CD4-positive, alpha-beta T cell treated with Interleukin-2 at 100 ng/mL for 4 hours (primary cell): ENCODE results near the gene SORCS1.

Source experiments
- DNase-seq: peaks from one replicate; pipeline ENCODE4 v3.0.0-alpha.2; 2020; ENCODE audit warnings: low spot score

Gene SORCS1

DNA sequence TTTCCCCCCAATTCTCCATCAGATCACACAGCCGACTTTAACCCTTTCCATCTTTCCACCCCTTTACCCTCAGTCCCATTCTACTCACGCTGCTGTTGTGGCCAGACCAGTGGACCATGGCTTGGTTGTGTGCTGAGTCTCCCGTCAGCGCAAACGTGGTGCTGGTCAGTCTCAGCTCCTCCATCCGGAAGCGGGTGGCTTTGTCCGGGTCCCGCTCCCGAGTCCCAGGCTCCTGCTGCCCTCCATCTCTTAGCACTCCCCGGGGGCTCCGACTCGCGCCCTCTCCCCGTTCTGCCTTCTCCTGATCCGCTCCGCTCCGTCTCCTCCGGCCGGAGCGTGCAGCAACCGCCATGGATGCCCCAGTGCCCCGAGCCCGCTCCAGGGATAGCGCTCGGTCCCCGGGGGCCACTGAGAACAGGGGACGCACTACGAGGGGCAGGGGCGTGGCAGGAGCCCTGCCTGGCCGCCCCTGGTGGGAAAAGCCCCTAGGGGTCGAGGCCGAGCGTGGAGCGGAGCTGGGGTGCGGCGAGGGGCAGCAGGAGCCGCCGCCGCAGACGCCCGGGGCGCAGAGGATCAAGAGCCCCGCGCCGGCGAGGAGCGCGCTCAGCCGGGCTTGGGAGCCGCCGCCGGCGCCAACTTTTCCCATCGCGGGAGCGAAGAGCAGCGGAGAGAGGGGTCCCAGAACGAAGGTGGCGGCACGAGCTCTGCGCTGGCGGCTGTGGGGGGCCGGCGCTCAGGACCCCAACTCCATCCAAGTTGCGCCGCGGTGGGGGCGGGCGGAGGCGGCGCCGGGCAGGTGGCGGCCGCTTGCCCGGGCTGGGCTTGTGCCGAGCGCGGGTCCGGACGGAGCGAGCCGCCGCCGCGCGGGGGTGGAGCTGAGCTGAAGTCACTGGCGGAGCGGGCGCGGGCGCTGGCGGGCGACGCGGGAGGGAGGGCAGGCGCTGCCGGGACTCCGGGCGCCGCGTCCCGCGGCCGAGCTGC, at the start of gene SORCS1:
Gene SORCS1, minus strand, starts transcription at position 826 of the 981 bp plus-strand sequence.
- no peak for DNase-seq

DNA sequence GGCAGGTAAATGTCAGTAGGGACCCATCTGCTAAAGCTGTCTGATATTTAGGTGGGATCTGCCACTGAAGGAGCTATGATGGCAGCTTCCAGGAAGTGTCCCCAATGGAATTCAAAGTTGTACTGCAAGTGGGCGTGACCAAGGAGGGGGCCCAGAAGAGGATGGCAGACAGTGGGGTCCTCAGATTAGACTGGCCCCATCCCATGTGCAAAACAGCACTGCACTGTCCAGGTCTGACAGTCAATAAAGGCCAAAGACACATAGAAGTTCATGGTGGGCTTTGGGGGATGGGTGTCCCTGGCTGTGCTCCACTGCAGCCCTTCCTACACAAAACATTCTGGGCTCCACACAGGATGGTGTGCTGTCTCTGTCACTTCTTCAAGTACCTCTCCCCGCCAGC, 49.8 kb upstream of the SORCS1 start:
- no peak for DNase-seq

DNA sequence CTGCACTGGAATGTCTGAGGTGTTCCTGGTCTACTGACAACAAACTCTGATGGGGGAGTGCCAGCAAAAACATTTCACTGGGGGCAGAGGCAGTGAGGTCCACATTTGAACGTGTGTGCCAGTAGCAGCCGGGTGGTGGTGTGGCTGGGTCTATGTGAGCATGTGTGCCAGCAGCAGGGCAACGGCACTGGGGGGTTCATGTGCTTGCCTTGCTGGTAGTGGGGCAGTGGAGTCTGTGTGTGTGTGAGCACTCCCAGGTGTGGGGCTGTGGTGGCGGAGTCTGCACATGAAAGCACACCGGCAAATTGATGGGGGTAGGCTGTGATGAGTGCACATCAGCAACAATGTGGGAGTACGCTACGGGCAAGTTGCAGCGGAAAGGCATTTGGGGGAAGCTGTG, 49.4 kb upstream of the SORCS1 start:
- DNase-seq: no peak

DNA sequence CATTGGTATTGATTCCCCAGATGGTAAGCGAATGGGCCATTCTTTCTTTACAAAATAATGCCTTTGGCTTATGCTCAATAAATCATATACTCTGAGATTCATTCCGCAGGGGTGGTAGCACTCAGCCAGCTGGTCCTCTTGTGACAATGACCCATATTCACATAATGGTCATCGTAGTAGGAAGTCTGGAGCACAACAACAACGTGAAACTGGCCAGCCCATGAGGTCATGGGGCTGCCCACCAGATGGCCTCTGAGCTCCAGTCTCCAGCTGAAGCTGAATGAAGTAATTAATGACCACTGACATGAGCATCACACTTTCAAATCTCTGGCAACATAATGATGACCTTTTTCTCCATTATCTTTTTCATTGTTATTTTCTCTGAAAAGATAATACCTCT, 42.3 kb upstream of the SORCS1 start:
- DNase-seq: no peak

DNA sequence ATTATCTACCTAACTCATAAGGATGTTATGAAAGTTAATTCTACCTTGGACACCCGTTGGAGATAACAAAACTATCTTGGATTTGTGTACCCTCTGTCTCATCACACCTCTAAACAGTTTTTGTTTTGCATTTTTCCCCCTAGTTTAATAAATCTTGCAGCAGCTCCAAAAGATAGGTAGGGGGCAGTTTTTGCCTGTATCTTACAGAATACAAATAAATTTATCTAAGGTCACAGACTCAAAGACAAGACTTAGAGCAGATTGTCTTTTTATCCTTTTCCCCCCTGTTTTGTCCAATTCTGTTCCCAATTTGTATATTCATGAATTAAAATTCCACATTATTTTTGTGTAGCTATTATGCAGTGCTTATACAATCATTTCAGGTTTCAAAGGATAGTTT, 5.0 kb upstream of the SORCS1 start:
- DNase-seq: no peak

DNA sequence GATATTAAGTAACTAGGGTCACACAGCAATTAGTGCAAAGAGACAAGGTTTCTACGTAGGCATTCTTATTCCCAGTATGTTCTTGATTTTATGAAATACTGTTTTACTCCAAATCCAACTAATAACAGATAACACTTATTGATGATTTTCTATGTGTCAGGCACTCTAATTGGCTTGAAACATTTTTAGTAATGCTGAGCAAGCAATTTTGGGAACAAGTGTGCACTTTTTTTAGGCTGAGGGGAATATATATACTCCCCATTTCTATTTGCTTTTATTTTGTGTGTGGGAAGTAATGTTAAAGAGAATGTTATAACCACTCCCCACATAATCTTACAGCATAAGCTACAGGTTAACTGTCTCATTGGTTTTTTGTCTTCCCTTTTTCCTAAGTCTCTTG, 4.2 kb upstream of the SORCS1 start:
- DNase-seq: no peak

DNA sequence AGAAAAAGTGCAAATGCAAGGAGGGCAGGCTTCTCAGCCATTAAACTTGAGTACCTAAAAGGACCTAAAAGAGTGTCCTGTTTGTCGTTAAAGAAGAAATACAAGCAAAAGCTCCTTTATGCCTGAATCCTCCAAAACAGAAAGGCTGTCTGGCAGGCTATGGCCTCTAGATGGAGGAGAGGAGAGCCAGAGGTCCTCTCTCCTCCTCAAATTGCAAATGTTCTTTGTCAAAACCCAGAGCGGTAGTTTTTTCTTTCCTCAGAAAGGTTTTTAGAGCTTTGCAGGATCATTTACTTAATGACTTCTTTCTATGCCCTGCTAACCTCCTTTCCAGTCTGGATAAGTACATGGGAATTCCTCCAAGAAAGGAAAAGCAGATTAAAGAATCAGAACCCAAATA, 1.9 kb upstream of the SORCS1 start:
- DNase-seq: no peak

DNA sequence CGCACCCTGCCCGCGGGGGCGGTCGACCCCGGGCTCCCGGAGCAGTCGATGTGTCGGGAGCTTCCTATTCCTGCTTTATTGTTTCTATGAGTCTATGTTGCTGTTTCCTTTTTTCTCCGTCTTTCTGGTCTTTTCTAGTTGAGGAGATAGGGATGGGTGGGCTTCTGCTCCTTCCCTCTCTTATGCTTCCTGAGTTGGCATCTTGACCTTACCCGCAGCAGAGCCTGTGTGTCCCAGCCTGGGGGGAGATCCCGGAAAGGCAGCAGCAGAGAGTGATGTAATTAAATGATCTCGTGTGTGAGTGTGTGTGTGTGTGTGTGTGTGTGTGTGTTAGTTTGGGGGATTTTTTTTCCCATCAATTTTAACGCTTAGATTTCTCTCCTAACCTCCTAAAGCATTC, 486 bp upstream of the SORCS1 start:
- DNase-seq: no peak

DNA sequence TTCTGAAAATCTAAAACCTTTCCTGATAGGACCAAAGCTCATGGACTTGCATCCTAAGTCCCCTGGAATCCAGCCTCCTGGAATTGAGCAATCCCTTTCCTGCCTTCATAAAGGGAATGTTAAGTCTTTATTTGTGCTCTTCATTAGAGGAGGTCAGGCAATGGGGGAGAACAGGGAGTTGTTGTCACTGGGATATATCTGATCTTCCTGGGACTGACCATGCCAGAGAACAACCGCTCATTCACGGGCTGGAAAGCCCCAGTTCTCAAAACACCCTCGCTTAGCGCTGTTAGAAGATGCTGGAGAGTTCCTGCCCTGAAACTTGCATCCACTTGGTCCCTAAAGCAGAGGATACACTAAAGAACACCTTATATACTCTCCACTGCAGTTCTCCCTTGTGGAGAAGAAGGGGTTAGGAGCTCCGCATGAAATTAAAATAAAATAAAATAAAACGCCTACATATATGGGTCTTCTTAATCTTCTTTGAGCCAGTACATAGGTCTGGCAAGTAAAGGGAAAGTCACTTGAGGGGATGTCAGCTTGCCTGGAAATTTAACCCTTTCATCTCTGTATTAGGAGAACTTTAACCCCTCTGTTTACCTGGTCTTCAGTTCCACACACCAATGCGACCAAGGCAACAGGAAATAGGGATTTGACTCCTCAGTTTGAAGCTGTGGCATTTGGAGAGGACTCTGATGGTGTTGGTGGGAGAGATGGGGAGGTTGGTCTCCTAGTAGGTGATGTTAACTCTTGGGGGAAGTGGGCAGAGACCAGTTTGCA, 1.2 kb downstream of the SORCS1 start:
- no peak for DNase-seq

DNA sequence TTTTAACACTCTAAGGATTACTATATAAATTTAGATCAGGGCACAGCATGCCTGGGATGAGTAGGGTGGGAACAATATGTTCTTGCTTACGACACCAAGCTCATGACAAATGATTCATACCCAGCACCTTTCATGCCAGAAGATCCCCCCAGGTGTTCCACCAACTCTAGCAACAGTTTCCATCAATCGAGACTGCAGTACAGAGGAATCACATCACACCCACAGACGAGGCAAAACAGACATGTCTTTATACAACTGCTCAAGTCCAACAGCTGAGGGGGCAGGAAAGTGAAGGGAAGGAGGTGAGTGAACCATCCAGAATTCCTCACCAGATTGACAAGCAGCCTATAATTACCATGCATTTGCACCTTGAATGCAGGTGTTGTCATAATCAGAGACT, 3.6 kb downstream of the SORCS1 start:
- no peak for DNase-seq

DNA sequence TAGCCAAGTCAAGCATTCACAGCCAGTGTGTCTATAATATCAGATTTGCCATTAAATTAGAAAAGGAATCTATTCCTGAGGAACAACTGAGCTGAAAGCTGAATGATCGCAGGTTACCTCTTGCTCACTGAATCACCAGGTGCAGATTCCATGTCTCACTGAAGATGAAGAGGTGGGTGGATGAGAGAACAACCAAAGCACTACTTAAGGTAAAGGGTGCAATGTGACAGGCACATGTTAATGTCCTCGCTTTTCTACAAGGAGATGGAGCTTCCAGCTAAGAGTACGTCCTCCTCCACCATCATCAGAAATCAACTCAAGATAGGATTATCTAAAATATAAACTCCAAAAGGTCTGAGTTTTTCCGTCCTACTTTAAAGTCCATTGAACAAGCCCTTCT, 4.6 kb downstream of the SORCS1 start:
- no peak for DNase-seq

DNA sequence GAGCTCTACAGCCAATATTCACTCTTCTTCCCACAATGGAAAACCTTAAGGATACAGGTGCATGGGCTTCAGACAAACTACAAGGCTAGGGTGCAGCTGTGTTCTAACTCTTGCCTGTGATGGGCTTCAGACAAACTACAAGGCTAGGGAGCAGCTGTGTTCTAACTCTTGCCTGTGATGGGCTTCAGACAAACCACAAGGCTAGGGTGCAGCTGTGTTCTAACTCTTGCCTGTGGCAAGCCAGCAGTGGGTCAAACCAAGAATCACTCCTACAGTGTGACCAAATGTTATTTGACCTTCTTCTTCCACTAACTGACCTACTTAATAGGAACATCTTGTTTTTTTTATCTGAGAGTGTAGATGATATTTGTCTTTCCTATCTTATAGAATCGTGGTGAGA, 7.4 kb downstream of the SORCS1 start:
- no peak for DNase-seq

DNA sequence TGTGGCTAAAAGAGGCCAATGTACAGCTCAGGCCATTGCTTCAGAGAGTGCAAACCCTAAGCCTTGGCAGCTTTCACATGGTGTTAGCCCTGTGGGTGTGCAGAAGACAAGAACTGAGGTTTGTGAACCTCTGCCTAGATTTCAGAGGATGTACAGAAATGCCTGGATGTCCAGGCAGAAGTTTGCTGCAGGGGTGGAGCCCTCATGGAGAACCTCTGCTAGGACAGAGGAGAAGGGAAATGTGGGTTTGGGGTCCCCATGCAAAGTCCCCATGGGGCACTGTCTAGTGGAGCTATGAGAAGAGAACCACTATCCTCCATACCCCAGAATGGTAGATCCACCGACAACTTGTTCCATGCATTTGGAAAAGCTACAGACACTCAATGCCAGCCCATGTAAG, 12.4 kb downstream of the SORCS1 start:
- no peak for DNase-seq

DNA sequence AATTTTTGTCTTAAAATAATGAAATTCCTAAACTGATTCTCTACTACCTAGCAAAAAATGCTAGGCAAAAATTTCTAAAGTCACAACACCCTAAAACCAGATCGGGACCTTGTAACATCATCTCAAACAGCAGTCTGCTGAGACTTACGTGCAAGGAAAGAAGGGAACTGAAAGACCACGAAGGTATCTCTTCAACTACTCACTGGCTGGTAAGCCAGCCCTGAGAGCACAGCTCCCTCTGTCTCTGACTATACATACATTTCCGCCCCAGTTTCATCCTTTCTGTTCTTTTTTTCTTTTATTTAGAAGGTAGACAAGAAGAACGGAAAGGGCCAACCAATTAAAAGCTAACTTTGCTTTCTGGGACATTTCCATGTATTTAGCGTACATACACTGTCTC, 15.6 kb downstream of the SORCS1 start:
- DNase-seq: no peak

DNA sequence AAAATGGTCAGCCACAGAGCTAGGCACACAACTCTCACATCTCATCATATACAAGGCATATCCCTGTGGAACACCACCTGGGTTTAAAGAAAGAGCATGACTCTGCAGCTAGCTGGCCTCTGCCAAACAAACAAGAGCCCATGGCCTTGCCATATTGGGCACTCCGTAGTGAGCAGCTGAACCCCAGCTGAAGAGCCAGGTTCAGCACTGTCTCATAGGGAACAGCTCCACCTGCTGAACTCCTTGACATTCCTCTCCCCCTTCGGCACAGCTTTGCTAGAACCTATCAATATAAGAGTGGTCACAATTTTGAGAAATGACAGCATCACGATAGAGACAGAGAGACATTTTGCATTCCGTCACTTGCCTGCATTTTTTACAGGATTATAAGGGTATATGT, 20.0 kb downstream of the SORCS1 start:
- DNase-seq: no peak

DNA sequence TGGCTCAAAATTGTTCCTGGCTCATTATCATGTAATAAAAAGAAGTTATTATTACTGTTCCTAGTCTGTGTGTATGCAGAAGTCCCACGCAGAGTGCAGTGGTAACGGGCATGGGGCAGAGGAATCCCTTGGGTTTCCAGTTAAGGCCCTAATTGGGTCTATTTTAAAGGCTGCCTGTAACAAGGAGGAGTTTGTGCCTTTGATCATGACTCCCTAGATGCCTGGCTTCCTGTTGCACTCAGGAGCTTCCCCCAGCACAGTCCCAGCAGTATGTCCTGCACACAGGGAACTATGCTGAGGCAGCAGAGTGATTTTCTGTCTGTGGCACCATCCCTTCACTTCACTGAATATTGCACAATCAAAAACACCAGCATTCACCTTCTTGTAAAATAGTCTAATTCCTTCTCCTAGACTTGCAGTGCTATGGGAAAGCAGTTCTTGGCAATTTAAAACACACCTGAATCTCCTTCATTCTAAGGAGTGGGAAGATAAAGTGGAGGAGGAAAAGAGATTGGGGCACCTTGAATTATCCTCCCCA, 22.9 kb downstream of the SORCS1 start:
- no peak for DNase-seq

DNA sequence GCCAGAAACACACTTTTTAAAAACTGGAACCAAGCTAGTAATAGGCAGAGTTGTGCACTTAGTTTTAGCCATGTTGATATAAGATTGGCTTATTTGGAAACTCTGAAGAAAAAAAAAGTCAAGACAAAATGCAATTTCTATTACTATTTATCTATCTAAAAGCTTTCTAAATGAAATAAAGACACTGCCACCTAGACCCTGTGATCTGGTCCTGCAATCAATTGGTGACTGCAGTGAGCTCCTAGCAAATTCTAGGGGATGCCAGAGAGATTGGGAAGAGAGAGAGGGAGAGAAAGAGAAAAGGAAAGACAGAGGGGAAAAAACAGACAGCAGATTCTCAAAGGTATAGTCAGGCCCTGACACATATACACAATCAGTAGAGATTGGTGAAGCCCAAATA, 25.3 kb downstream of the SORCS1 start:
- no peak for DNase-seq

DNA sequence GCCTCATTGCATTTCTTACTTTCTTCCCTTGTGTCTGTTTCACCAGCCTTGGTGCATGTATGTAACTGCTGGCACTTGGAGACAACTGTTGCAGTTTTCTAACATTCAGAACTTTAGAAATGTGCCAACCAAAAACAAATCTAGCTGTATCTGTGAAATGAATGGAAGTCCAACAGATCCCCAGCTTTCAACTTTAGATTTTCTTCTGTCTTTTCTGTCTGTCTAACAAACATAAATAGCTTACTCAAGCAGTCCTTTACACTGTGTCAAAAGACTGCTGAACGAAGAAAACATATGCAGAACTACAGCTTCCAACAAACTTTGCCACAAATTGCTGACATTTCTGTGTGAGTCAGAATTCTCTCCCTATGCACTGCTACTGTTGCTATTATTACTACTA, 30.9 kb downstream of the SORCS1 start:
- no peak for DNase-seq

DNA sequence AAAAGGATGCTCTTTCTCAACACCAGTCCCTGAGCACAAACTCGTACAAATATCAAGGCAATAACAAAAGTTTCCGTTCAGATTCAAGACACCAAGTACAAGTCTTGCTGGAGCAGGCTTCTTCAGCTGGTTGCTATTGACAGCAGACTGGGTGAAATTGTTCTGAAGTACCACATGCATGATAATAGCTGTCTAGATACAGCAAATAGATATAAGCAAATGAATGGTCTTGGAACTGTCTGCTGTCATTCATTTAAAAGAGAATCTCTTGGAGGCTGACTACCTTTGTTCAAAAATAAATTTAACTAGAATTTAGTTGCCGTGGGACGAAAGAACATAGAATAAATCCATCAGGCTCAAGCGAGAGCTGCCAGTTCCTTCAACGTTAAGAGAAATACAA, 35.5 kb downstream of the SORCS1 start:
- no peak for DNase-seq

DNA sequence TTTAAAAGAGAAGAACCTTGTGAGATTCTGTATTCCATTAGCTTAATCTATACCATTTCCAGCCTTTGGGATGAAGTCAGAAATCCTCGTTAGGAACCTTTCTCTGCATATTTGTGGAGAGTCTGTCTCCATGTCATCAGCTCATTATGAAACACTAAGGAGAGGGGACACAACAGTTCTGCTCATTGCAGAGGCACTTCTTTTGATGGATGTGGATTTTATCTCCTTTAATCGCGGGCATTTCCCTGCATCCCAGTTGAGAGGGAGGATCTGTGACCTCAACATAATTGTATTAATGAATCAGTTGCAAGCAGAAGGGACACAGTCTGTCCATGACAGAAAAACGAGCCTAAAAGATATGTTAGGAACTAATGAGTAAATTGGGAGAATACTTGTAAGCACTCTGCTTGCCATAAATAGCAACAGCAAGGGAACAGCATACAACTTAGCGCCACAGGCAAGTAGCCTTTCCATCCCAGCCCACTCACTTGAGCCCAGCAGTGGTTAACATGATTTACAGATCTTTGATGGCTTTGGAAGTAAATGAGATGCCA, 37.9 kb downstream of the SORCS1 start:
- no peak for DNase-seq

DNA sequence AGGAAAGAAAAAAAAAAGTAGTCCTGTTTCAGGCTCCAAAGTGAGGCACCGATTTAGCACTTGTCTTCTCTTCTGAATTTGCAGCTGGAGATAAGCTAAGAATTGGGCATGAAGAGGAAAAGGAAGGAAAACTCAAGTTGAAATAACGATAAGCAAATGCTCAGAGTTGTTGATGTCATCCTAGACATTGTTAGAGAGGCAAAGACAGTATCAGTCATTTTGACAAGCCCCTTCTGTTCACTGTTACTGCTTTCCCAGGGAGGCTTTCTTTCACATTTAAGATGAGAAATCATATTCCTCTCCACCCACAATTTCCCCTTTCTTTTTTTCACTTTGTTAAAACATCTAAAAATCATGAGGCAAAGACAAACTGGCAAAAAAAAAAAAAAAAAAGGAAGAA, 41.8 kb downstream of the SORCS1 start:
- DNase-seq: no peak

DNA sequence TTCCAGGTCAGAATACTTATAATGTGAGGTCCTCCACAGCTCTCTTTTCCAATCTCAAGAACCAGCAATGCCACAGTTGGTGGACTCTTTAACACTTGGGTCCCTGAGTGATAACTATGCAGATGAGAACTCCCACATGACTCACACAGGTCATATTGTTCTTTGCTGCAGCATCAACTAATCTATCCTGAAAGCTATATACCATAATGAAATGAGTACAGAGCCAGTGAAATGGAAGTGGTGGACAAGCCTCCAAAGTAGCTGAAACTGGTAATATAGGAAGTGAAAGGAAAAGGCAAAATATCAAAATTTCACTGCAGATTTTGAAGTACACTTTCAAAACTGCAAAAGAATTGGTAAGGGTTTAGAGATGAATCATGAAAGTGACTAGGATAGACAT, 45.6 kb downstream of the SORCS1 start:
- no peak for DNase-seq
